Lung (tissue), 12 donors: ENCODE results near the gene KIF4B. TPM values are rescaled to one million over a fixed set of nuclear protein-coding genes. Genes with fewer than 3 reads are reported as not detected.
A peak's percentile ranks its signal among the peaks of the same experiment; 100 is the strongest.

Experiments used
- ATAC-seq: fragments of 200-7000 bp; cut with Tn5 transposase; one replicate; pipeline ENCODE4 v1.9.1; 2020; ENCODE audit warnings: moderate number of reproducible peaks; ENCODE audit not compliant: insufficient read depth, low FRiP score
- DNase-seq, 3 donors: peaks; one replicate each; pipeline ENCODE4 v3.0.0-alpha.2; 2013 to 2017
- H3K27ac ChIP-seq, 2 donors: one replicate each; pipeline ENCODE4 v1.5.1; 2013; ENCODE audit warnings: mild to moderate bottlenecking in 2 of 2, moderate library complexity in 2 of 2, control low read depth in 1 of 2, inconsistent platforms in 1 of 2, low read depth in 1 of 2, low read length in 1 of 2
- H3K27me3 ChIP-seq, 3 donors: one replicate each; pipeline ENCODE4 v1.5.1; 2013; ENCODE audit warnings: low read length in 2 of 3; ENCODE audit not compliant: control insufficient read depth in 3 of 3, insufficient read depth in 3 of 3
- H3K36me3 ChIP-seq, 4 donors: one replicate each; pipeline ENCODE4 v1.5.1; 2013; ENCODE audit warnings: low read length in 4 of 4, mild to moderate bottlenecking in 1 of 4, moderate library complexity in 1 of 4; ENCODE audit not compliant: control insufficient read depth in 4 of 4, insufficient read depth in 4 of 4
- H3K4me1 ChIP-seq, 5 donors: one replicate each; pipeline ENCODE4 v1.5.1; 2013; ENCODE audit warnings: low read length in 5 of 5, mild to moderate bottlenecking in 2 of 5, moderate library complexity in 1 of 5; ENCODE audit not compliant: control insufficient read depth in 5 of 5, insufficient read depth in 5 of 5
- H3K4me3 ChIP-seq: one replicate; pipeline ENCODE4 v1.5.1; 2013; ENCODE audit warnings: mild to moderate bottlenecking, control low read depth, moderate library complexity
- H3K9ac ChIP-seq, 2 donors: one replicate each; pipeline ENCODE4 v1.5.1; 2013; ENCODE audit warnings: low read length in 2 of 2, control low read depth in 1 of 2; ENCODE audit not compliant: insufficient read depth in 1 of 2
- H3K9me3 ChIP-seq, 4 donors: one replicate each; pipeline ENCODE4 v1.5.1; 2013; ENCODE audit warnings: low read length in 3 of 4, mild to moderate bottlenecking in 1 of 4, moderate library complexity in 1 of 4; ENCODE audit not compliant: control insufficient read depth in 4 of 4, insufficient read depth in 3 of 4
- WGBS, 2 donors: extraction: QIAGEN DNeasy Blood & Tissue Kit; methylation state at CpG; one replicate each; pipeline ENCODE4 v1.1.7; 2013; 5-methylcytosine and 5-hydroxymethylcytosine counted together
- polyA plus RNA-seq, 2 donors: library from polyadenylated mRNA; stranded (reverse); fragments of 200-250 nt; gene quantifications; one replicate each; pipeline ENCODE4 v1.2.1, GENCODE V29; 2013
- total RNA-seq, 2 donors: library from RNA; depleted of rRNA in 1 of 2; stranded (reverse); fragments of >200 nt in 1 of 2; gene quantifications; one replicate each; pipeline ENCODE4 v1.2.1, GENCODE V29; 2014 to 2021
- TF ChIP-seq, protein P1 (sequence below): IDR thresholded peaks from 2 replicates; pipeline ENCODE4 v1.5.1; 2012; ENCODE audit warnings: mild to moderate bottlenecking; ENCODE audit errors: control extremely low read depth, extremely low read depth
- donor health status: control.
- donor health status: control.
- donor health status: Bipolar disorder and iron deficiency.
- donor health status: healthy.
- donor health status: DM: yes; HTN: yes; CAD: no.

KIF4B gene
- total and polyA plus RNA-seq, 4 donors: 0.01 to 0.02 TPM; not detected in 2

DNA sequence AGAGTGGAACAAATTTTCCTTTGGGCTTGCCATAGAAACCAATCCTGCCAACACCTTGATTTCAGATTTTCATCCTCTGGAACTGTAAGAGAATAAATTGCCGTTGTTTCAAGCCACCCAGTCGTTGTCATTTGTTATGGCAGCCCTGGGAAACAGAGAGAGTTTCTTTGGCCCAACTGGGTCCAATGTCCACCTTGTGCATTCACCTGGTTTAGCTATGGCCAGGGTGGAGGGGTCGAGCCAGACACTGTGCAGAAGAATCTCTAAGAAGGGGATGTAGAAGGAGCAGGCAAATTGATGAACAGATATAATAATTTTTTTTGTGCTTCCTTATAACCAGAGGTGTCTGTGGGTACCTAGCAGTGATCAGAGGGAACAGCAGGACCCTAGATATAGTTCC is 9.8 kb downstream of the KIF4B start:
- TF ChIP-seq, protein P1, sequence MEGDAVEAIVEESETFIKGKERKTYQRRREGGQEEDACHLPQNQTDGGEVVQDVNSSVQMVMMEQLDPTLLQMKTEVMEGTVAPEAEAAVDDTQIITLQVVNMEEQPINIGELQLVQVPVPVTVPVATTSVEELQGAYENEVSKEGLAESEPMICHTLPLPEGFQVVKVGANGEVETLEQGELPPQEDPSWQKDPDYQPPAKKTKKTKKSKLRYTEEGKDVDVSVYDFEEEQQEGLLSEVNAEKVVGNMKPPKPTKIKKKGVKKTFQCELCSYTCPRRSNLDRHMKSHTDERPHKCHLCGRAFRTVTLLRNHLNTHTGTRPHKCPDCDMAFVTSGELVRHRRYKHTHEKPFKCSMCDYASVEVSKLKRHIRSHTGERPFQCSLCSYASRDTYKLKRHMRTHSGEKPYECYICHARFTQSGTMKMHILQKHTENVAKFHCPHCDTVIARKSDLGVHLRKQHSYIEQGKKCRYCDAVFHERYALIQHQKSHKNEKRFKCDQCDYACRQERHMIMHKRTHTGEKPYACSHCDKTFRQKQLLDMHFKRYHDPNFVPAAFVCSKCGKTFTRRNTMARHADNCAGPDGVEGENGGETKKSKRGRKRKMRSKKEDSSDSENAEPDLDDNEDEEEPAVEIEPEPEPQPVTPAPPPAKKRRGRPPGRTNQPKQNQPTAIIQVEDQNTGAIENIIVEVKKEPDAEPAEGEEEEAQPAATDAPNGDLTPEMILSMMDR: no peak
- Histone ChIP-seq H3K27me3 (no peaks in the 10 kb centered on the region), H3K9me3 (peaks cover 0 to 6% (median 0%) of the 10 kb centered on the region in 4 donors), H3K4me3 (no peak overlapping the region), H3K27ac (no peak overlapping the region), H3K36me3 (no peaks in the 10 kb centered on the region), H3K4me1 (no peaks in the 10 kb centered on the region), H3K9ac (no peak overlapping the region)
- WGBS, 2 donors: 70 to 79% methylated on average over 3 of the region's 3 CpGs
- ATAC-seq (no peak), DNase-seq (no peak)

DNA sequence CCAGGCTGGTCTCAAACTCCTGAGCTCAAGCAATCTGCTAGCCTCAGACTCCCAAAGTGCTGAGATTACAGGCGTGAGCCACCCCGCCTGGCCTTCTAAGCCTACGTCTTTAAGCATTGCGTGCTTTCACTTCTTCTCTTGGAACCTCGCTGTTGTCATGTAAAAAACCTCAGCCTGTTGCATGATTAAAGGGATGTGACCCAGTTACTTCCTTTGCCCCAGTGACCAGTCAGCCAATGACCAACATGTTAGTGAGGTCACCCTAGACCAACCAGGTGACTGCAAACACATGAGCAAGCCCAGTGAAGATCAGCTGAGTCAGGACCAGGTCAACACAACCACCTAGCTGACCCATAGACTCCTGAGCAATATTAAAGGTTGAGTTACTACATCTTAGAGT is 10.5 kb downstream of the KIF4B start:
- Histone ChIP-seq H3K36me3 (no peaks in the 10 kb centered on the region), H3K9ac (no peak overlapping the region), H3K9me3 (peaks cover 0 to 6% (median 4%) of the 10 kb centered on the region in 4 donors), H3K27ac (no peak overlapping the region), H3K4me1 (no peaks in the 10 kb centered on the region), H3K4me3 (no peak overlapping the region), H3K27me3 (no peaks in the 10 kb centered on the region)
- TF ChIP-seq, protein P1: no peak
- DNase-seq (no peak), ATAC-seq (no peak)
- 84 to 86% methylated on average over 5 of the region's 5 CpGs for WGBS, 2 donors

DNA sequence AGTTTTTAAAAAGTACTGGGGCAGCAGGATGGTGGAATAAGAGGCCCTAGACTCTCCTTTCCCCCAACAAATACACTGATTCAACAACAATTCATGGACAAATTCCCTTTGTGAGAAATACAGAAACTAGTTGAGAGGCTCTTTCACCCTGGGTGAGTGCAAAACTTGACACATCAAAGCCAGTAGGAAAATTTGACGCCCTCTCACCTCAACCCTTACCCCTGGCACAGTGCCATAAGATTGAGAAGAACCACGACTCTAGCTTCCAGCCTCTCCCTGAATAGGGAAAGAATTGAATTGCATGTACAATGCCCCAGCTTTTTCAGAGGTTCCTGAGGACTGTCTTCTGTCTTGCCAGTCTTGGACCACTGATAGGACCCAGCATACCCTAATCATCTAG is 12.3 kb downstream of the KIF4B start:
- no peaks in the 10 kb centered on the region for H3K36me3 ChIP-seq
- TF ChIP-seq, protein P1: no peak
- no peak overlapping the region for H3K27ac ChIP-seq
- no peaks in the 10 kb centered on the region for H3K27me3 ChIP-seq
- WGBS, 2 donors: 39 to 59% methylated on average over 2 of the region's 2 CpGs
- peaks cover 0 to 5% (median 4%) of the 10 kb centered on the region in 4 donors for H3K9me3 ChIP-seq
- no peak overlapping the region for H3K4me3 ChIP-seq
- no peaks in the 10 kb centered on the region for H3K4me1 ChIP-seq
- H3K9ac ChIP-seq: no peak overlapping the region
- ATAC-seq (no peak), DNase-seq (peak in 1 of 3 donors; percentile 1)

GRCh38 chr5:155027993-155028629 is 14.6 kb downstream of the KIF4B start:
- ATAC-seq (no peak), DNase-seq (no peak)
- TF ChIP-seq, protein P1: no peak
- 24 to 26% methylated on average over 1 of the region's 1 CpG for WGBS, 2 donors
- no peak overlapping the region for H3K27ac ChIP-seq
- H3K4me1 ChIP-seq: no peaks in the 10 kb centered on the region
- peaks cover 0 to 5% (median 4%) of the 10 kb centered on the region in 4 donors for H3K9me3 ChIP-seq
- no peak overlapping the region for H3K4me3 ChIP-seq
- no peaks in the 10 kb centered on the region for H3K36me3 ChIP-seq
- no peaks in the 10 kb centered on the region for H3K27me3 ChIP-seq
- H3K9ac ChIP-seq: no peak overlapping the region
